Testis (tissue), 3 donors: ENCODE measurements around the gene CENPP. TPM values are rescaled to one million over a fixed set of nuclear protein-coding genes. Genes with fewer than 3 reads are reported as not detected.

Experiments used
- DNase-seq: peaks from one replicate; pipeline ENCODE4 v3.0.0-alpha.2; 2019
- H3K27ac ChIP-seq, 2 donors: fragments of 200-600 bp; sonication (generic); one replicate each; pipeline ENCODE4 v1.5.1; 2019
- H3K27me3 ChIP-seq: fragments of 200-600 bp; sonication (generic); one replicate; pipeline ENCODE4 v1.5.1; 2019
- H3K36me3 ChIP-seq: fragments of 200-600 bp; sonication (generic); one replicate; pipeline ENCODE4 v1.5.1; 2017; ENCODE audit warnings: low read depth; ENCODE audit errors: missing control alignments
- H3K4me1 ChIP-seq: fragments of 200-600 bp; sonication (generic); one replicate; pipeline ENCODE4 v1.5.1; 2019
- H3K4me3 ChIP-seq, 2 donors: fragments of 200-600 bp; sonication (generic); one replicate each; pipeline ENCODE4 v1.5.1; 2017 to 2019
- H3K9me3 ChIP-seq: fragments of 200-600 bp; sonication (generic); one replicate; pipeline ENCODE4 v1.5.1; 2017
- CTCF ChIP-seq, 3 experiments: fragments of 450-650 bp in 2 of 3; fragments of 200-600 bp in 1 of 3; sonication (generic) in 1 of 3; IDR thresholded peaks; one replicate each; pipeline ENCODE4 v1.5.1; 2016 to 2019; ENCODE audit warnings: antibody characterized with exemption in 3 of 3, mild to moderate bottlenecking in 2 of 3, moderate library complexity in 1 of 3
- POLR2A ChIP-seq: fragments of 450-650 bp; IDR thresholded peaks from one replicate; pipeline ENCODE4 v1.6.1; 2017; ENCODE audit warnings: antibody characterized with exemption, mild to moderate bottlenecking, moderate library complexity
- WGBS, 2 donors: methylation state at CpG; one replicate each; pipeline ENCODE4 v1.1.5; 2018; 5-methylcytosine and 5-hydroxymethylcytosine counted together
- intact Hi-C: fragments of 100-400 bp; cut with DNase I; formaldehyde crosslinking; loops from one replicate; pipeline ENCODE4 v1.15.1; 2023; ENCODE audit warnings: low total_unique reads
- polyA plus RNA-seq: library from polyadenylated mRNA; stranded (reverse); fragments of 350-450 nt; fragmentation: Illumina TruSeq; extraction: RNeasy Lipid Tissue Mini Kit (QIAGEN cat#74804); gene quantifications from one replicate; pipeline ENCODE4 v1.2.3, GENCODE V29; 2014; ENCODE audit warnings: low read depth, low replicate concordance; ENCODE audit not compliant: insufficient read depth
- total RNA-seq, 2 donors: library from RNA; depleted of rRNA; stranded (reverse); fragments of >200 nt; gene quantifications; one replicate each; pipeline ENCODE4 v1.2.3, GENCODE V29; 2016

The CENPP gene
- total and polyA plus RNA-seq, 3 donors from 2014 or later: 8.1 to 12.1 (median 9.6) TPM

GRCh38 chr9:92644278-92644677, 318.5 kb downstream of the CENPP start:
- Histone ChIP-seq H3K4me1 (no peaks in the 10 kb centered on the region), H3K27ac (no peak overlapping the region), H3K9me3 (no peaks in the 10 kb centered on the region), H3K4me3 (no peak overlapping the region), H3K27me3 (no peaks in the 10 kb centered on the region), H3K36me3 (peaks cover 3% of the 10 kb centered on the region)
- intact Hi-C loops: loop anchor here (10.0 kb wide), 2 partner anchors 299 to 499 kb away; no protein-coding TSS in a partner anchor
- 86 to 93% methylated on average over 7 of the region's 7 CpGs for WGBS, 2 donors
- TF ChIP-seq CTCF (IDR thresholded peaks at IDR 0.05) (no peak), POLR2A (no peak)
- DNase-seq: no peak

DNA sequence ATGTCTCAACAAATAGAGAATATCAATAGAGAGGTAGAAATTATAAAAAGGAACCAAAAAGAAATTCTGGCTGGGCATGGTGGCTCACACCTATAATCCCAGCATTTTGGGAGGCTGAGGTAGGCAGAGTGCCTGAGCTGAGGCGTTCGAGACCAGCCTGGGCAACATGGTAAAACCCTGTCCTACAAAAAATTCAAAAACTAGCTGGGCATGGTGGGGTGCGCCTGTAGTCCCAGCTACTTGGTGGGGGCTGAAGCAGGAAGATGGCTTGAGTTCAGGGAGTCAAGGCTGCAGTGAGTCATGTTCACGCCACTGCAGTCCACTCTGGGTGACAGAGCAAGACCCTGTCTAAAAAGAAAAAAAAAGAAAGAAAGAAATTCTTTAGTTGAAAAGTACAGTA, 319.3 kb downstream of the CENPP start:
- 93 to 94% methylated on average over 4 of the region's 4 CpGs for WGBS, 2 donors
- peaks cover 3% of the 10 kb centered on the region for H3K36me3 ChIP-seq

GRCh38 chr9:92647671-92648473, 322.1 kb downstream of the CENPP start:
- H3K27ac ChIP-seq: no peak overlapping the region
- no peak overlapping the region for H3K4me3 ChIP-seq
- no peak for DNase-seq
- H3K4me1 ChIP-seq: peaks cover 11% of the 10 kb centered on the region
- no peaks in the 10 kb centered on the region for H3K27me3 ChIP-seq
- TF ChIP-seq CTCF (IDR thresholded peaks at IDR 0.05): no peak
- no peak for TF ChIP-seq POLR2A
- 92 to 94% methylated on average over 11 of the region's 11 CpGs for WGBS, 2 donors
- intact Hi-C loops: loop anchor here (10.0 kb wide), 2 partner anchors 303 to 503 kb away; no protein-coding TSS in a partner anchor
- no peaks in the 10 kb centered on the region for H3K9me3 ChIP-seq
- H3K36me3 ChIP-seq: peaks cover 3% of the 10 kb centered on the region

More for the DNA sequence above, 319.3 kb downstream of the CENPP start:
- no peaks in the 10 kb centered on the region for H3K4me1 ChIP-seq
- TF ChIP-seq POLR2A (no peak), CTCF (IDR thresholded peaks at IDR 0.05) (no peak)
- no peak overlapping the region for H3K4me3 ChIP-seq
- no peak for DNase-seq
- H3K27ac ChIP-seq: no peak overlapping the region
- no peaks in the 10 kb centered on the region for H3K27me3 ChIP-seq
- H3K9me3 ChIP-seq: no peaks in the 10 kb centered on the region
- intact Hi-C loops: loop anchor here (10.0 kb wide), 2 partner anchors 300 to 500 kb away; no protein-coding TSS in a partner anchor

DNA sequence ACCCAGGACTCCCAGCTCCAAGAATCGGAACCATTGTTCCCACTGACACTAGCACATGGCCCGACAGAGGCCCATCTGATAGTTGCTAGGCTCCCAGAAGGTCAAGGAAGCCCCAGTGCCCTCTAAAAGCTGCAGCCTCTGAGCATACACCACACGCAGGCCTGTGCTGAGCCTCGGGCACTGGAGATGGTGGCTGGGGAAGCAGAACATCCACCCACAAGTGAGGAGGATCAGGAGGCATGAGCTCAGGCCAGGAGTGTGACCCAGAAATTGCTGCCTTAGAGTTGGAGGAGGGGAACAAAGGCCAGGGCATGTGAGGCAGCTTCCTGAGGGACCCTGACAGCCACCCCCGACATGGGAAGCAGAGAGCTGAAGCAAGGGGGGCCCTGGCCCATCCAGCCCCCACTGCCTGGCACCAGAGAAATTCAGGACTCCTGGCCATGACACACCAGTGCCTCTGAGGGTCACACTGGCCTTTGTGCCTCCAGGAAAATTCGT, 322.8 kb downstream of the CENPP start:
- TF ChIP-seq CTCF (IDR thresholded peaks at IDR 0.05): no peak
- no peak for TF ChIP-seq POLR2A
- Histone ChIP-seq H3K36me3 (no peaks in the 10 kb centered on the region), H3K27me3 (no peaks in the 10 kb centered on the region), H3K9me3 (no peaks in the 10 kb centered on the region), H3K27ac (no peak overlapping the region), H3K4me3 (no peak overlapping the region), H3K4me1 (peaks cover 11% of the 10 kb centered on the region)
- no peak for DNase-seq
- WGBS, 2 donors: 66 to 72% methylated on average over 6 of the region's 6 CpGs
- intact Hi-C loops: loop anchor here (10.0 kb wide), 2 partner anchors 304 to 504 kb away; no protein-coding TSS in a partner anchor
